ENCODE results near the gene MCM7. TPM values are rescaled to one million over a fixed set of nuclear protein-coding genes. Genes with fewer than 3 reads are reported as not detected.

Gene MCM7
- total and polyA plus RNA-seq, 10 of the 15 experiments (the other 5 are each of a cell fraction or from before 2014, with no cell fraction given), result 183 to 383 (median 244) TPM

DNA sequence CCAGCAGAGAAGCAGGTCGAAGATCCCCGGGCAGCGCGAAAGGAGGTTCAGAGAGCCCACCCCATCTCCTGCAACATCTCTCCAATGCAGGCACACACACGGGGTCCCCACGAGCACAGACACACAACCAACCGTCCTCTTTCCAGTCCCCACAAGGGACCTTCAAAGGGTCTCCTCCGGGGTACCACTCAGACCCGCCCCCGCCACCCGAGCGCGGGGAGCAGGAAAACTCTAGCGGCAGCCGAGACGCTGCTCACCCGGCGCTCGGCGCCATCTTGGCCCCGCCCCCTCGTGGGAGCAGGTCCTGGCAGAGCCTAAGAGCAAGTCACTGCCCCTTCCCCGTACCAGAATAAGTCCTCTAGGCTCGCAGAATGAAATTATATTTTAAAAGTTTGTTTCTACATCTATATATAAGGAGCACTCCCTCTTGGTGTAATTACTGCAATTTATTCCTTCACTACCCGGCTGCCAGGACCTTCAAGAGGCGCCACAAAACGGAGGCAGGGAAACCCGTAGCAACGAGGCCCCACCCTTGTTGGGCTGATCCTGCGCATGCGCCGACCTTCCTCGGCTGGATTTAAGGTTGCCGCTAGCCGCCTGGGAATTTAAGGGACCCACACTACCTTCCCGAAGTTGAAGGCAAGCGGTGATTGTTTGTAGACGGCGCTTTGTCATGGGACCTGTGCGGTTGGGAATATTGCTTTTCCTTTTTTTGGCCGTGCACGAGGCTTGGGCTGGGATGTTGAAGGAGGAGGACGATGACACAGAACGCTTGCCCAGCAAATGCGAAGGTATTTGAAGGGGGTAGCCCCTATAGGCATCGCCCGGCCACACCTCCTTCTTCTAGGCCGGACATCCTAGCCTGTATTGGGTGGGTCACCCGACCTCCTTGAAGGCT, 18.1 kb upstream of the MCM7 start, which contains the start of the genes CNPY4 and TAF6 (continued):
- TF ChIP-seq SUZ12 (IDR thresholded peaks at IDR 0.05; ENCODE audit: unreplicated experiment) (no peak), SRF (IDR thresholded peaks at IDR 0.05; ENCODE audit: low read depth in 2 of 2, low read length in 2 of 2) (no peak), CREM (IDR thresholded peaks at IDR 0.05; ENCODE audit: low read depth) (no peak), STAT3 (IDR thresholded peaks at IDR 0.05; ENCODE audit: low read depth, low read length) (no peak), KAT2A (conservative IDR thresholded peaks at IDR 0.05; ENCODE audit: control insufficient read depth, low read depth, low read length) (no peak), NR2C2 (IDR thresholded peaks at IDR 0.05; ENCODE audit: borderline replicate concordance, control insufficient read depth, insufficient read length, low read depth) (no peak), EED (IDR thresholded peaks at IDR 0.05; ENCODE audit: low read depth) (no peak), E2F4 (IDR thresholded peaks at IDR 0.05; ENCODE audit: low read depth, low read length) (0 out of 2 replicates have a peak, but pooled peaks have one; percentile 19), PML (IDR thresholded peaks at IDR 0.05; ENCODE audit: low read length) (peak; percentile 80; the same call in 1 of the 2 replicates), ETV6 (conservative IDR thresholded peaks at IDR 0.05 in 1 of 2, IDR thresholded peaks at IDR 0.05 in 1 of 2; ENCODE audit: borderline replicate concordance in 1 of 2, low read depth in 1 of 2) (no peak), NFIC (IDR thresholded peaks at IDR 0.05; ENCODE audit: low read depth, low read length) (no peak), FOS (IDR thresholded peaks at IDR 0.05; ENCODE audit: borderline replicate concordance, extremely low read depth, insufficient read length) (no peak), TBL1XR1 (IDR thresholded peaks at IDR 0.05; ENCODE audit: low read depth, low read length) (0 out of 2 replicates have a peak, but pooled peaks have one; percentile 45), ASH2L (IDR thresholded peaks at IDR 0.05; ENCODE audit: borderline replicate concordance, low read depth) (0 out of 2 replicates have a peak, but pooled peaks have one; percentile 39), SKIL (IDR thresholded peaks at IDR 0.05; ENCODE audit: low read depth, poor library complexity, severe bottlenecking) (peak; percentile 78), CREB1 (IDR thresholded peaks at IDR 0.05; ENCODE audit: low read depth) (no peak; the same call in 1 of the 2 replicates), SMAD1 (IDR thresholded peaks at IDR 0.05; ENCODE audit: low read depth, partially characterized antibody) (no peak), MEF2B (IDR thresholded peaks at IDR 0.05; ENCODE audit: partially characterized antibody, poor library complexity, severe bottlenecking) (peak; percentile 70), CHD1 (IDR thresholded peaks at IDR 0.05; ENCODE audit: low read depth, low read length) (no peak), RFX5 (IDR thresholded peaks at IDR 0.05; ENCODE audit: low read depth, low read length) (no peak)
- TF ChIP-seq, protein P1, sequence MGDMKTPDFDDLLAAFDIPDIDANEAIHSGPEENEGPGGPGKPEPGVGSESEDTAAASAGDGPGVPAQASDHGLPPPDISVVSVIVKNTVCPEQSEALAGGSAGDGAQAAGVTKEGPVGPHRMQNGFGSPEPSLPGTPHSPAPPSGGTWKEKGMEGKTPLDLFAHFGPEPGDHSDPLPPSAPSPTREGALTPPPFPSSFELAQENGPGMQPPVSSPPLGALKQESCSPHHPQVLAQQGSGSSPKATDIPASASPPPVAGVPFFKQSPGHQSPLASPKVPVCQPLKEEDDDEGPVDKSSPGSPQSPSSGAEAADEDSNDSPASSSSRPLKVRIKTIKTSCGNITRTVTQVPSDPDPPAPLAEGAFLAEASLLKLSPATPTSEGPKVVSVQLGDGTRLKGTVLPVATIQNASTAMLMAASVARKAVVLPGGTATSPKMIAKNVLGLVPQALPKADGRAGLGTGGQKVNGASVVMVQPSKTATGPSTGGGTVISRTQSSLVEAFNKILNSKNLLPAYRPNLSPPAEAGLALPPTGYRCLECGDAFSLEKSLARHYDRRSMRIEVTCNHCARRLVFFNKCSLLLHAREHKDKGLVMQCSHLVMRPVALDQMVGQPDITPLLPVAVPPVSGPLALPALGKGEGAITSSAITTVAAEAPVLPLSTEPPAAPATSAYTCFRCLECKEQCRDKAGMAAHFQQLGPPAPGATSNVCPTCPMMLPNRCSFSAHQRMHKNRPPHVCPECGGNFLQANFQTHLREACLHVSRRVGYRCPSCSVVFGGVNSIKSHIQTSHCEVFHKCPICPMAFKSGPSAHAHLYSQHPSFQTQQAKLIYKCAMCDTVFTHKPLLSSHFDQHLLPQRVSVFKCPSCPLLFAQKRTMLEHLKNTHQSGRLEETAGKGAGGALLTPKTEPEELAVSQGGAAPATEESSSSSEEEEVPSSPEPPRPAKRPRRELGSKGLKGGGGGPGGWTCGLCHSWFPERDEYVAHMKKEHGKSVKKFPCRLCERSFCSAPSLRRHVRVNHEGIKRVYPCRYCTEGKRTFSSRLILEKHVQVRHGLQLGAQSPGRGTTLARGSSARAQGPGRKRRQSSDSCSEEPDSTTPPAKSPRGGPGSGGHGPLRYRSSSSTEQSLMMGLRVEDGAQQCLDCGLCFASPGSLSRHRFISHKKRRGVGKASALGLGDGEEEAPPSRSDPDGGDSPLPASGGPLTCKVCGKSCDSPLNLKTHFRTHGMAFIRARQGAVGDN (IDR thresholded peaks at IDR 0.05), result peak; percentile 98
